Loucy (cell line): ENCODE data around the gene PORCN.

Source experiments
- H2AFZ ChIP-seq: fragments of 200-600 bp; sonication (generic); 2 replicates; pipeline ENCODE4 v1.6.0; 2016; ENCODE audit warnings: antibody characterized with exemption, mild to moderate bottlenecking, low read length, moderate library complexity
- H3F3A ChIP-seq: fragments of 200-600 bp; 2 replicates; pipeline ENCODE4 v1.6.0; 2016; ENCODE audit warnings: antibody characterized with exemption, low read depth, mild to moderate bottlenecking
- H3K27me3 ChIP-seq: fragments of 200-600 bp; sonication (generic); 2 replicates; pipeline ENCODE4 v1.6.1; 2014; ENCODE audit warnings: low read length, mild to moderate bottlenecking; ENCODE audit not compliant: insufficient read depth, poor library complexity, severe bottlenecking
- H3K36me3 ChIP-seq: fragments of 200-600 bp; sonication (generic); 2 replicates; pipeline ENCODE4 v1.6.1; 2016; ENCODE audit warnings: low read length; ENCODE audit not compliant: insufficient read depth
- H3K4me1 ChIP-seq: fragments of 200-600 bp; sonication (generic); 2 replicates; pipeline ENCODE4 v1.5.1; 2014; ENCODE audit warnings: low read length, mild to moderate bottlenecking; ENCODE audit not compliant: insufficient read depth, poor library complexity, severe bottlenecking
- H3K4me2 ChIP-seq: fragments of 200-600 bp; sonication (generic); 2 replicates; pipeline ENCODE4 v1.6.0; 2014; ENCODE audit warnings: antibody characterized with exemption, low read length, low read depth, mild to moderate bottlenecking; ENCODE audit not compliant: poor library complexity, severe bottlenecking
- H3K4me3 ChIP-seq: fragments of 200-600 bp; sonication (generic); 2 replicates; pipeline ENCODE4 v1.5.1; 2014; ENCODE audit warnings: low read length, mild to moderate bottlenecking, mixed read lengths; ENCODE audit not compliant: poor library complexity, severe bottlenecking
- H3K79me2 ChIP-seq: fragments of 200-600 bp; sonication (generic); 2 replicates; pipeline ENCODE4 v1.6.1; 2014; ENCODE audit warnings: low read length; ENCODE audit not compliant: insufficient read depth
- H3K9ac ChIP-seq: fragments of 200-600 bp; sonication (generic); 2 replicates; pipeline ENCODE4 v1.6.0; 2014; ENCODE audit warnings: mild to moderate bottlenecking, low read depth, low read length, moderate library complexity; ENCODE audit not compliant: poor library complexity, severe bottlenecking
- H3K9me2 ChIP-seq: fragments of 200-600 bp; sonication (generic); replicated peaks from 2 replicates; pipeline ENCODE4 v1.6.1; 2016; ENCODE audit warnings: low read depth, low read length, mixed read lengths
- H3K9me3 ChIP-seq: fragments of 200-600 bp; sonication (generic); 2 replicates; pipeline ENCODE4 v1.6.1; 2014; ENCODE audit warnings: mild to moderate bottlenecking, antibody characterized with exemption, low read length, low read depth; ENCODE audit not compliant: insufficient read depth
- H4K20me1 ChIP-seq: fragments of 200-600 bp; sonication (generic); 2 replicates; pipeline ENCODE4 v1.6.0; 2014; ENCODE audit warnings: antibody characterized with exemption, low read length, mild to moderate bottlenecking; ENCODE audit not compliant: insufficient read depth, poor library complexity, severe bottlenecking
- CTCF ChIP-seq: fragments of 200-600 bp; sonication (generic); conservative IDR thresholded peaks from 2 replicates; pipeline ENCODE4 v1.5.1; 2014; ENCODE audit warnings: mild to moderate bottlenecking, antibody characterized with exemption, low read length
- EZH2phosphoT487 ChIP-seq: fragments of 200-600 bp; IDR thresholded peaks from 2 replicates; pipeline ENCODE4 v1.6.1; 2018; ENCODE audit warnings: antibody characterized with exemption, mild to moderate bottlenecking, moderate library complexity, borderline replicate concordance

The PORCN gene

GRCh38 chrX:48540028-48540375 lies 31.2 kb downstream of the PORCN start:
- no peaks in the 10 kb centered on the region for H3K27me3 ChIP-seq
- H3K4me3 ChIP-seq, result peak overlapping the region; percentile 85
- peak overlapping the region; percentile 75; the same call in 1 of the 2 replicates for H2AFZ ChIP-seq
- peaks cover 13% of the 10 kb centered on the region for H3K79me2 ChIP-seq
- TF ChIP-seq CTCF, result no peak
- TF ChIP-seq EZH2phosphoT487, result no peak
- no peaks in the 10 kb centered on the region for H3F3A ChIP-seq
- no peaks in the 10 kb centered on the region for H3K9me2 ChIP-seq
- peaks cover 18% of the 10 kb centered on the region for H3K4me1 ChIP-seq
- H3K36me3 ChIP-seq, result no peaks in the 10 kb centered on the region
- peak overlapping the region; percentile 82 for H3K9ac ChIP-seq
- H3K4me2 ChIP-seq, result peak overlapping the region; percentile 95
- H4K20me1 ChIP-seq, result no peaks in the 10 kb centered on the region
- no peaks in the 10 kb centered on the region for H3K9me3 ChIP-seq

- H3F3A ChIP-seq, result no peaks in the 10 kb centered on the region
- H3K9me2 ChIP-seq, result no peaks in the 10 kb centered on the region
- H3K27me3 ChIP-seq, result no peaks in the 10 kb centered on the region
- peak overlapping the region; percentile 85 for H3K4me3 ChIP-seq
- no peak overlapping the region for H2AFZ ChIP-seq
- no peaks in the 10 kb centered on the region for H4K20me1 ChIP-seq
- no peaks in the 10 kb centered on the region for H3K9me3 ChIP-seq
- H3K4me2 ChIP-seq, result peak overlapping the region; percentile 95
- H3K36me3 ChIP-seq, result no peaks in the 10 kb centered on the region
- TF ChIP-seq CTCF (no peak), EZH2phosphoT487 (no peak)
- H3K79me2 ChIP-seq, result peaks cover 13% of the 10 kb centered on the region
- peak overlapping the region; percentile 82 for H3K9ac ChIP-seq
- peaks cover 18% of the 10 kb centered on the region for H3K4me1 ChIP-seq
Measured at GRCh38 chrX:48540480-48540879, 31.7 kb downstream of the PORCN start.

GRCh38 chrX:48541140-48541814 lies 32.5 kb downstream of the PORCN start:
- no peaks in the 10 kb centered on the region for H3F3A ChIP-seq
- H3K4me3 ChIP-seq, result peak overlapping the region; percentile 85
- no peak overlapping the region for H2AFZ ChIP-seq
- peaks cover 13% of the 10 kb centered on the region for H3K79me2 ChIP-seq
- H3K4me2 ChIP-seq, result peak overlapping the region; percentile 95
- no peaks in the 10 kb centered on the region for H3K9me2 ChIP-seq
- H3K27me3 ChIP-seq, result no peaks in the 10 kb centered on the region
- no peaks in the 10 kb centered on the region for H3K9me3 ChIP-seq
- peak overlapping the region; percentile 82 for H3K9ac ChIP-seq
- H4K20me1 ChIP-seq, result no peaks in the 10 kb centered on the region
- peaks cover 18% of the 10 kb centered on the region for H3K4me1 ChIP-seq
- H3K36me3 ChIP-seq, result no peaks in the 10 kb centered on the region
- TF ChIP-seq EZH2phosphoT487 (no peak), CTCF (no peak)
